Measurements from ENCODE around the gene AREG.

- TF ChIP-seq POLR2AphosphoS5 (IDR thresholded peaks at IDR 0.05; ENCODE audit: borderline replicate concordance, low read depth, low read length): no peak
- TF ChIP-seq EZH2 (IDR thresholded peaks at IDR 0.05): no peak
- TF ChIP-seq FOXP2 (optimal IDR thresholded peaks at IDR 0.05; ENCODE audit: control extremely low read depth, extremely low read length, insufficient read depth): no peak
These were observed 49.3 kb upstream of the AREG start for GRCh38 chr4:74395633-74396032.
